A172 (cell line): ENCODE results near the gene NBEAL2. TPM values are rescaled to one million over a fixed set of nuclear protein-coding genes. Genes with fewer than 3 reads are reported as not detected.
"Not testable (repeated sequence)": the region's sequence is repeated elsewhere in the genome, so short reads cannot be mapped to it uniquely, and the experiment has no call there.

Experiments
- DNase-seq: peaks from one replicate; pipeline ENCODE4 v3.0.0-alpha.2; 2015; ENCODE audit warnings: low spot score
- total RNA-seq: library from RNA; depleted of rRNA; stranded (reverse); fragments of >200 nt; shearing (Covaris generic); gene quantifications from 2 replicates; pipeline ENCODE4 v1.2.3, GENCODE V29; 2014

The NBEAL2 gene
- total RNA-seq, 1 experiment from 2014 or later, result 10.9 TPM

- not testable (repeated sequence) for DNase-seq
These were observed 15.4 kb upstream of the NBEAL2 start for GRCh38 chr3:46964038-46964590.

GRCh38 chr3:46965151-46965550 is 14.3 kb upstream of the NBEAL2 start:
- no peak for DNase-seq

DNA sequence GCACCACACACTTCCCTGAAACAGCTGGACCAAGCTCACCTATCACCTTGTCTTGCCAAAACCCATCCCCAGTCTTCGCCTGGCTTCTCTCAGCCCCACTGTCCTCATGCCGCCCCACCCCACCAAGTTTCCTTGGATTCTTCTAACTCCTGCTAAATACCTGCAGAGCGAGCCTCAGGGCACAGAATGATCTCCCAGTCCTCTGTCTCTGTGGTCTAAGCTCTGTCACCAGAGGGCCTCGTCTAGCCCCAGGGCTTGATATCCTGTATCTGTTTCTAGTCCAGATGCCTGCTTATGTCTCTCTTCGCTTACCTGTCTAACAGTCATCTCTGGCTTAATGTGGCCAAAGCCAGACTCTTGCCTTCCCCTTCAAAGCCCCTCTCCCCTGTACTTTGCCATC is 12.7 kb upstream of the NBEAL2 start:
- no peak for DNase-seq

DNA sequence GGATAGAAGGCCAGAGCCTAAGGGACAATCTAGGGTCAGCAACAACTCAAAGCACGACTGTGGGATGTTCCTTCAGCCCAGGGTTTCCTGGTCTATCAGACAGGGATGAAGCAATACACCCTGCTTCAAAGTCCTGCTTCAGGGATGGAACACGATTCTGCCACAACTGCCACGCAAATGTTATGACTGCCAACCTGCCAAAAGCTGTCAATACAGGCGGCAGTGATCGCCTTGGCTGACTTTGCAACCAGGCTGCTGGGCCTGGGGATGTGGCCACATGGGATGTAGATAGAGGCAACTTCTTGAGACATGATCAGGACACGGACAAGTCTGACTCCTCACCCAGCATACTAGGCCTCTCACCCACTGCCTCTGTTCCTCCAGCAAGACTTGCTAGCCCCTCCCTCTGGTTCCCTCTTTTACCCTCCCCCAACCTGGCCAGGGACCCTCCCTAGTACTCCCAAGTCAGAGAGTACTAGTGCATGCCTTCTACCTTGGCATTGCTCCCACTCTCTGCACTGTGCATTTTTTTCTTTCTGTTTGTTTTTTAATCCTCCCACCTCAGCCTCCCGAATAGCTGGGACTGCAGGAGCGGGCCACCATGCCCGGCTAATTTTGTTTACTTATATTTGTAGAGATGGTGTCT is 10.6 kb upstream of the NBEAL2 start:
- no peak for DNase-seq

GRCh38 chr3:46970391-46971091 is 8.9 kb upstream of the NBEAL2 start:
- no peak for DNase-seq

DNA sequence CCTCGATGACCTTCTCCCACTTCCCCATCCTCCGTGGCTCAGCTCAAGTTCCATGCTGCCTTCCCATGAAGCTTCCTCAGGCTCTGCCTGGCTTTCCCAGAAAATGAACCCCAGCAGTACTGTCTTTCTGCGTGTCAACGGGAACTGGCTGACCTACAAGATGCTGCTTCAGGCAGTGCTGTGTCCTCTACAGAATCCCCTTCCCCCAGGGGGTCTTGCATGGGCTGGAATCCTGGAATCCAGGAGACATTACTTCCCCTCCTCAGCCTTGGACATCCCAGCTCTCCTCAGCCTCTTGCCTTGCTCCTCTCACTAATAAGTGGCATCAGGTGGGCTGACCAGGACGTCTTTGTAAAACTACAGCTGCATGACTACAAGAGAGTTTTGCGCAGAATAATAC is 8.3 kb upstream of the NBEAL2 start:
- DNase-seq, result no peak

GRCh38 chr3:46971742-46972141 is 7.7 kb upstream of the NBEAL2 start:
- DNase-seq, result no peak

GRCh38 chr3:46972396-46972795 is 7.1 kb upstream of the NBEAL2 start:
- DNase-seq, result no peak

DNA sequence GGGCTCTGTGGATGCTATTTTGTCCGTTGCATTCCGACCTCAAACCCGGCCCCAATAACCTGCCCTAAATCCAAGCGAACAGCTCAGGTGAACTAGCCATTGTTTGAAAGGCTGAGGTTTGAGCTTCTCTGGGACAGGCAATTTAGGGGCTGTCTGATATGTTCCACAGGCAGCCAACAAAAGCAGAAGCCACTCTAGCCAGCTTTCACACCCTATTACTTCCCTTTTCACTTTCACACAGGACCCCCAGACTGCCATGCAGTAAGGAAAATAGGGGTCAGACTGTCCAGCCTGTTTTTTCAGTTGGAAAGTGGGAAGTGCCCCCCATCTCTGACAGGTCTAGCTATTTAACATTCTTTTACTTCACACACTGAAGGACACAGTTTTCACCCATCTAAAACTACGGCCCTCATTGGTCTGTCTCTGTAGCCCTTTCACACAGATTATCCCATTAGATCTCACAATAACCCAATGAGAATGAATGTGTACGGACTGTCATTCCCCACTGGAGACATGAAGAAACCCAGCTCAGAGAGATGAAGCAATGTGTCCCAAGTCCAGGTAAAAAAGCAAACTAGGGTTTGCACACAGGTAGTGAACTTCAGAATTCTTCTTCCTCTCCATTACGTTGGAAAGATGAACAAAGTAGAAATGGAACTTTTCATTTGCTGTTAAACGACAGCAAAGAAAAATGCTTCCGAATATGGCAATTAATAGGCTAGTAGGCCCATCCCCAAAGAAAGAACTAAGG is 4.9 kb upstream of the NBEAL2 start:
- DNase-seq, result no peak

GRCh38 chr3:46976326-46977190 is 2.9 kb upstream of the NBEAL2 start, which contains the start of gene CCDC12:
CCDC12 (minus strand) TSS chr3:46976745; CDS start chr3:46976732, 13 bp downstream.
- peak; percentile 99 for DNase-seq

DNA sequence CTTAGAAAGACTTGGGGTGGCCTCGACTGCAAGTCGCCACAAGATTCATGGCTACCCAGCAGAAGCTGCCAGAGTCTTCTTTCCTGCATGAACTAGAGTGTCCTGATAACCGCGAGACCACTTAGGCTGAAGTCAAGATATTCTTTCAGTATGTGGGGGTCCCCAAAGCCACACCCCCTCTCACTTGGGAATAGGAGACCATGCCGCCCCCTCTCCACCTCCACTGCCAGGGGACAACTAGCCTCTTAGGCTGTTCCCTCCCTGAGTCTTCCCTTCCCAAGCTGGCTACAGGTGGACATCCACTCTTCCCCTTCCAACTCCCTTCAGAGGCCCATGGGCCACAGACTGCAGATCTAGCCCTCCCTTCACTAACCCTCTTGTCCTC is 1.7 kb upstream of the NBEAL2 start:
- DNase-seq, result no peak

DNA sequence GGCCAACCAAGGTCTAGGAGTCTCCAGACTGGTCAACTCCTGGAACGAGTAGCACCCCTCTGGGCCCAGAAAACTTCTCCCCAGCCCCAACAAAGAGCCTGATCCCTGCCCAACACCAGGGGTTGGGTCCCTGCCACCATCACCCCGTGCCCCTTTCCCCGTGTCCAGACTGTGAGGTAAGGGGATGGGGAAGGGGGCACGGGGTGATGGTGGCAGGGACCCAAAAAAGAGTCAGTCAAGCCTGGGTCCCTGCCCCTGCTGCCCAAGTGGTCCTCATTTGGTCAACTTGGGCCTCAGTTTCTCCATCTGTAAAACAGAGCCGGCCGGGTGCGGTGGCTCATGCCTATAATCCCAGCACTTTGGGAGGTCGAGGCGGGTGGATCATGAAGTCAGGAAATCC is 1.1 kb upstream of the NBEAL2 start:
- DNase-seq, result no peak

DNA sequence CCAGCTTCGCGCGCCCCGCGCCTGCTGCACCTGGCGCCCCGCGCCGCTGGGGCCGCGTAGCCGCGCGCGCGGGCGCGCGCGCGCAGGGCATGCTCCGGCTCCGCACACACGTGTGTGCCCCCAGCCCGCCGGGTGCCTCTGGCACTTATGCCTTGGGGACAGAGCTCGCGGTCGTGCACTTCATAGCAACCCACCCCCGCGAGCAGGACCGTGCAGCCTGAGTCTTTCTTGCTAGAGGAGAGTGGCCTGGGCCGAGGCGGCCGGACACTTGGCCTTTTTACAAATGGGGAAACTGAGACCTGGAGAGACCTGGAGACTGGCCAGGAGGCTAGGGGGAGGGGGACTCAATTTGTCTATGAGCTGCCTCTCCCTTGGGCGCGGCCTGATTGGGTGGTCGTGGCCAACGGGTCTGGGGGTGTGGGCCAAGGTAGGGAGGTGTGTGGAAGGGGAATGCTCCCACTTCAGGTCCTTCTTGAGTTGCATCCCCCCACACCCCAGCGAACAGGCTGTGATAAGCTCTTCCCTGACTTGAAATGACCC is 562 bp downstream of the NBEAL2 start:
- DNase-seq, result no peak

GRCh38 chr3:46981932-46982471 is 2.5 kb downstream of the NBEAL2 start:
- DNase-seq, result no peak

GRCh38 chr3:46982546-46982945 is 3.1 kb downstream of the NBEAL2 start:
- DNase-seq, result no peak

- DNase-seq, result no peak
These were observed 5.4 kb downstream of the NBEAL2 start for GRCh38 chr3:46984591-46985459.

GRCh38 chr3:46985588-46985987 is 6.1 kb downstream of the NBEAL2 start:
- no peak for DNase-seq

DNA sequence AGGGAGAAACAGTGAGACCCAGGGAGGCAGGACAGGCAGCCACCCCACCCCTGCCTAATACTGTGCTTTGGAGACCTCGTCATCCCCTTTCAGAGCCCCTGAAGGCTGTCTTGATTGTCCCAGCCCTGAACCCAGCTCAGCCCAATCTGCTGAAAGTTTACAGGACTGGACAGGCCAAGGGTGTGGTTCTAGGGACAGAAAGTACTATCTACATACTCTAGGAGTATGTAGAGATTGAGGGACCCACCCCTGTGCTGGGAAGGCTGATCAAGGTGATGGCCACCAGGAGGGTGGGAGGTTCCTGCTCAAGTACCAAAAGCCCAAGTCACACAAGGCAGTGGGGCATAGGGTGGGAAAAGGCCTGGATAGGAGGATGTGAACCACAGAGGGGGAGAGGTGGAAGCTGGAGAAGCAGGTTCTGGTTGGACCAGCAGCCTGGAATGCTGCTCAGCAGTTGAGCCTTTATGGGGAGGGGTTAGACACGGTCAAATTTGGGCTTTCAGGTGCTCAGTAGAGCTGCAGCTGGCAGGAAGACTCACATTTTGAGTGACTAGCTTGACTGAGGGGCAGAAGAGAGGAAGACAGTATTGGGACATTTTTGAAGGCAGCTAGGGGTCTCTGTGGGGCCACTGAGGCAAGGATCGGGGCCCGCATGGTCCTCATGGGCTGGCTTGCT is 6.7 kb downstream of the NBEAL2 start:
- DNase-seq, result no peak

DNA sequence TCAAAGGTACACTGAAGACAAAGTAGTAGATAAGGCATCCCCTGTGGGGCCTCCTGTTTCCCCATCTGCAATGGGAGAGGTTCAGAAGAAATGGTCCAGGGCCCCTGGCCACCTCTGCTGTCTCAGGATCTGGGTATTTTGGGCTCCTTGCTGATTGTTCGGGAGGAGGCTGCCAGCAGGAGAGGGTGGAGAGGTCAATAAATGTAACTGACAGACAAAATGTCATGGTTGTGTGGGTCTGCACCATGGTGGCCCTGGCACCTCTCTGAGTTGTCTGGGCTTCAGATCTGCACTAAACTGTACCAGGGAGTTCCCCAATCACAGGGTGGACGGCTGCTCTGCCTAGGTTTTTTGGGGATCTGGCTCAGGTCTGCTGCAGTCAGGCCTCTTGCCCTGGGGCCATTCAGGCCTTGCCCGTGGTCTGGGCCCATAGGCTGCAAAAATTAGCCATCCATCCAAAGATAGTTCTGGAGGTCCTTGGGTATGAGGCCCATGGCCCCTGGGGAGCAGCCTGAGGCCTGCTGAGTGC is 7.4 kb downstream of the NBEAL2 start:
- DNase-seq, result no peak
